PFSK-1 (cell line): ENCODE data around the gene MMP23B.

Experiments used
- FOXP2 ChIP-seq: optimal IDR thresholded peaks from 2 replicates; pipeline ENCODE3; 2011; ENCODE audit warnings: borderline replicate concordance, control low read depth, inconsistent platforms; ENCODE audit not compliant: insufficient read depth; ENCODE audit errors: extremely low read length, extremely low read depth
- POLR2AphosphoS5 ChIP-seq: IDR thresholded peaks from 2 replicates; pipeline ENCODE4 v1.6.1; 2012; ENCODE audit warnings: low read depth, mild to moderate bottlenecking, control low read depth, low read length, moderate library complexity
- SIN3A ChIP-seq: IDR thresholded peaks from 2 replicates; pipeline ENCODE4 v1.6.1; 2012; ENCODE audit warnings: mild to moderate bottlenecking, low read length, moderate library complexity, borderline replicate concordance; ENCODE audit not compliant: insufficient read depth
- TAF1 ChIP-seq: IDR thresholded peaks from 2 replicates; pipeline ENCODE4 v1.6.1; 2012; ENCODE audit warnings: low read length, control low read depth, borderline replicate concordance; ENCODE audit not compliant: insufficient read depth
- TF ChIP-seq, protein P1 (sequence below), 2 experiments: IDR thresholded peaks; 2 replicates each; pipeline versions ENCODE4 v1.6.1 to v1.8.0; 2011 to 2012; ENCODE audit warnings: low read depth in 2 of 2, low read length in 2 of 2, control low read depth in 1 of 2, inconsistent platforms in 1 of 2, mild to moderate bottlenecking in 1 of 2, moderate library complexity in 1 of 2; ENCODE audit not compliant: insufficient read depth in 1 of 2

Gene MMP23B

DNA sequence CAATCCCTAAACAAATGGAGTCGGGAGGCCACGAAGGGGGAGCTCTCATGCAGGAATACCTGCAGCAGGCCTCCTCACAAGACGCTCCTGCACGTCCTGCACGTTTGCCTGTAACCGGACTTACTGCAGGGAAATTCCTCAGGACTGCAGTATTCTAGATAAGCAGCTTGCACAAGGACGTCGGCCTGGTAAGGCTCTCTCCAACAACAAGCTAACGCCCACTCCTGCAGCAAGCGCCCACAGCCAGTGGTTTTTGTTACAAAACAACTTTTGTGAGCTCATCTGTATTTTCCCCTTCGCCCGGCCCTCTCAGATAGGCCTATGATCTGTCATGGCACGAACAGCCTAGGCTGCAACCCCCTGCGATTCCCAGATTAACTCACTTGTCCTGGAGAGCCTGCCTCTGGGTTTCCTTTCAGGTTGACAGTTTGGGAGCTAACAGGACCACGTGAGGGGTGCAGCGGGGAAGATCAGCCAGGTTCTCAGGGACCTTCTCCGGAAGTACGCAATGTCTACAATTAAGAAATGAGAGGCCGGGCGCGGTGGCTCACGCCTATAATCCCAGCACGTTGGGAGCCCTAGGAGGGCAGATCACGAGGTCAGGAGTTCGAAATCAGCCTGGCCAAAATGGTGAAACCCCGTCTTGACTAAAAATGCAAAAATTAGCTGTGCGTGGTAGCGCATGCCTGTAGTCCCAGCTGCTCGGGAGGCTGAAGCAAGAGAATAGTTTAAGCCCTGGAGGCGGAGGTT lies 17.6 kb upstream of the MMP23B start:
- TF ChIP-seq, protein P1, sequence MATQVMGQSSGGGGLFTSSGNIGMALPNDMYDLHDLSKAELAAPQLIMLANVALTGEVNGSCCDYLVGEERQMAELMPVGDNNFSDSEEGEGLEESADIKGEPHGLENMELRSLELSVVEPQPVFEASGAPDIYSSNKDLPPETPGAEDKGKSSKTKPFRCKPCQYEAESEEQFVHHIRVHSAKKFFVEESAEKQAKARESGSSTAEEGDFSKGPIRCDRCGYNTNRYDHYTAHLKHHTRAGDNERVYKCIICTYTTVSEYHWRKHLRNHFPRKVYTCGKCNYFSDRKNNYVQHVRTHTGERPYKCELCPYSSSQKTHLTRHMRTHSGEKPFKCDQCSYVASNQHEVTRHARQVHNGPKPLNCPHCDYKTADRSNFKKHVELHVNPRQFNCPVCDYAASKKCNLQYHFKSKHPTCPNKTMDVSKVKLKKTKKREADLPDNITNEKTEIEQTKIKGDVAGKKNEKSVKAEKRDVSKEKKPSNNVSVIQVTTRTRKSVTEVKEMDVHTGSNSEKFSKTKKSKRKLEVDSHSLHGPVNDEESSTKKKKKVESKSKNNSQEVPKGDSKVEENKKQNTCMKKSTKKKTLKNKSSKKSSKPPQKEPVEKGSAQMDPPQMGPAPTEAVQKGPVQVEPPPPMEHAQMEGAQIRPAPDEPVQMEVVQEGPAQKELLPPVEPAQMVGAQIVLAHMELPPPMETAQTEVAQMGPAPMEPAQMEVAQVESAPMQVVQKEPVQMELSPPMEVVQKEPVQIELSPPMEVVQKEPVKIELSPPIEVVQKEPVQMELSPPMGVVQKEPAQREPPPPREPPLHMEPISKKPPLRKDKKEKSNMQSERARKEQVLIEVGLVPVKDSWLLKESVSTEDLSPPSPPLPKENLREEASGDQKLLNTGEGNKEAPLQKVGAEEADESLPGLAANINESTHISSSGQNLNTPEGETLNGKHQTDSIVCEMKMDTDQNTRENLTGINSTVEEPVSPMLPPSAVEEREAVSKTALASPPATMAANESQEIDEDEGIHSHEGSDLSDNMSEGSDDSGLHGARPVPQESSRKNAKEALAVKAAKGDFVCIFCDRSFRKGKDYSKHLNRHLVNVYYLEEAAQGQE (IDR thresholded peaks at IDR 0.05; ENCODE audit: insufficient read depth in 1 of 2, low read depth in 2 of 2, low read length in 2 of 2) = no peak
- TF ChIP-seq TAF1 (no peak), SIN3A (no peak), POLR2AphosphoS5 (no peak), FOXP2 (no peak)

DNA sequence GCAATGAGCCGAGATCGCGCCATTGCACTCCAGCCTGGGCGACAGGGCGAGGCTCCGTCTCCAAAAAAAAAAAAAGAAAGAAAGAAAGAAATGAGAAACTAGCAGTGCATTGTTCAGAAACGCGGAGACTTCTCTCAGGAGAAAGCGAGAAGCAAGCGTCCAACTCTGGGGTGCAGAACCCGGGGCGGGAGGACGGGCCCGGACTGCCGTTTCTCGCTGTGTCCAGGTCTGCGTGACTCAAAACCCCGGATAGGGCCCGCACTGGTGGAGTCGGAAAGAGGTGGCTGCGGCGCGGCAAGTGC lies 17.1 kb upstream of the MMP23B start:
- no peak for TF ChIP-seq FOXP2
- no peak for TF ChIP-seq SIN3A
- TF ChIP-seq POLR2AphosphoS5 = no peak
- TF ChIP-seq, protein P1 (IDR thresholded peaks at IDR 0.05; ENCODE audit: insufficient read depth in 1 of 2, low read depth in 2 of 2, low read length in 2 of 2) = no peak
- TF ChIP-seq TAF1 = no peak

DNA sequence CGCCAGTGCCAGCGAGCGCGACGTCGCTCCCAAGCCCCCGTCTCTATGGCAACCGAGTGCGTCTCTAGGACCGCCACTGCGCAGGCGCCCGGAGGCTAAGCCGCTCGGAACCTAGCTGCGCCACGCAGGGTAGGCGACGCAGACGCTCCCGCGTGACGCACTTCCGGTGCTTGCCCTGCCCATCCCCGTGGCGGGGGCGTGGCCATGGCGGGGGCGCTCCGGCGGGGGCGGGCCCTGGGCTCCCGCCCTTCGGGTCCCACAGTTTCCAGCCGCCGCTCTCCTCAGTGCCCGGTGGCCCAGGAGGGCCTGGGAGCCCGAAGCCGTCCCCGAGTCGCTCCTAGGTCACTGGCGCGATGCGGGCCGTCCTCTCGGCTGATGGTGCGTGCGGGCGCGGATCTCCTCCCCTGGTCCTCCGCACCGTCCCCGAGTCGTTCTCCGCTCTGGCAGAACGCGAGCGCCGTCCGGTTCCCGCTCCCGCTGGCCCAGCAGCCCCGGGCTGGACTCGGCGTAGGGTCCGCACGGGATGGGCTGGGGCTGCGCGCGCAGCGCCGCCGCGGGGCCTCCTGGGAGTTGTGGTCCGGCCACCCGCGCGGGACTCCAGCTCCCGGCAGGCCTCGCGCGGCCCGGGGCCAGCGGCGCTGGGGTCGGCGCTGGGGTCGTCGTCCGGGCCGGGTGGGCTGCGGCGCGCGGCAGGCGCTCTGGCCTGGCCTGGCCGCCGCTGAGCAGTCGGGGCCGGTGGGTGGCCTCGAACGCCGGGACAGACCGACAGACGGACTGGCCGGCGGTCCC lies 16.5 kb upstream of the MMP23B start, which contains the start of gene MIB2:
MIB2 (plus strand) TSS at position 245 of the 789 bp plus-strand sequence. CDS start 7,953 bp downstream, outside the sequence.
- TF ChIP-seq SIN3A = 0 out of 2 replicates have a peak, but pooled peaks have one; percentile 33
- TF ChIP-seq, protein P1 (IDR thresholded peaks at IDR 0.05; ENCODE audit: insufficient read depth in 1 of 2, low read depth in 2 of 2, low read length in 2 of 2) = no peak
- peak; percentile 40; the same call in 1 of the 2 replicates for TF ChIP-seq TAF1
- peak; percentile 86 for TF ChIP-seq POLR2AphosphoS5
- peak; percentile 96 for TF ChIP-seq FOXP2

DNA sequence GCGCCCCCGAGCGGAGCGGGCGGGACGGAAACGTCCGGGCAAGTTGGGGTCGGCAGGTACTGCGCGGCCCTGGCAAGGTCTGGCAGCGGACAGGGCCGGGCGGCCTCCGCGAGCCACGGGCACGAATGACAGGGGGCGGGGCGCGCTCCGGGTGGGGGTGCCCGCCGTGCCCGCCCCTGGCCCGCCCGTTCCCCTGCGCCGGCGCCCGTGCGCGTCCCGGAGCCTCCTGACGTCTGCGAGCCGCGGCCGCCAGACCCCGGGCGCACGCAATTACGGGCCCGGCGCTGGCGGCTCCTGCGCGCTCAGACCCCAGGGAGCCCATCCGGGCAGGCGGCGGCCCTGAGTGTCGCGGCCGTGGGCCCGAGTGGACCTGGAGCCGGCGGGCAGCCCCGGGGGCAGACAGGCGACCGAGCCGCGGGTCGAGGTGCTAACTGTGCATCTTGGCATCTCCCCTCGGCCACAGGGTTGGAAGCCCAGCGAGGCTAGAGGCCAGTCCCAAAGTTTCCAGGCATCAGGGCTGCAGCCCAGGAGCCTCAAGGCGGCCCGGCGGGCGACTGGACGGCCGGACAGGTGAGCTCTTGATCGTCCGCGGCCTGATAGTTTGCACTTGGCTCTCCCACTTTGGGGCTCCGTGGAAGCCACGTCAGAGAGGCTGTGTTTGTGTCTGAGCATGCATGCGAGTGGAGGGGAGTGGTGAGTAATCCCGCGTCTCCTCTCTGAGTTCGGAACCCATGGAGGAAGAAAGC lies 15.8 kb upstream of the MMP23B start:
- TF ChIP-seq TAF1 = no peak
- TF ChIP-seq SIN3A = no peak
- TF ChIP-seq, protein P1 (IDR thresholded peaks at IDR 0.05; ENCODE audit: insufficient read depth in 1 of 2, low read depth in 2 of 2, low read length in 2 of 2) = no peak
- no peak for TF ChIP-seq FOXP2
- TF ChIP-seq POLR2AphosphoS5 = no peak
